Activated T-cell treated with anti-CD3 and anti-CD28 coated beads, Interleukin-2, amount 50 U/mL, for 4 hours (primary cell): ENCODE measurements around the gene BID. TPM values are rescaled to one million over a fixed set of nuclear protein-coding genes. Genes with fewer than 3 reads are reported as not detected.

ENCODE experiments used
- ATAC-seq, 2 donors: fragments of 200-7000 bp; cut with Tn5 transposase; one replicate each; pipeline ENCODE4 v1.10.0; 2021
- DNase-seq: peaks from one replicate; pipeline ENCODE4 v3.0.0-alpha.2; 2020
- H3K27me3 Mint-ChIP-seq: one replicate; pipeline ENCODE4 v1.8.0; 2021; ENCODE audit warnings: low read depth, mixed read lengths
- H3K36me3 Mint-ChIP-seq: one replicate; pipeline ENCODE4 v1.8.0; 2022; ENCODE audit warnings: mixed read lengths; ENCODE audit not compliant: insufficient read depth
- H3K4me1 Mint-ChIP-seq: one replicate; pipeline ENCODE4 v1.8.0; 2021; ENCODE audit warnings: low read depth, mixed read lengths
- H3K4me3 Mint-ChIP-seq: one replicate; pipeline ENCODE4 v1.8.0; 2021; ENCODE audit warnings: mild to moderate bottlenecking, moderate library complexity, mixed read lengths
- H3K9me3 Mint-ChIP-seq: one replicate; pipeline ENCODE4 v1.8.0; 2021; ENCODE audit warnings: mixed read lengths
- total RNA-seq, 3 donors: library from RNA; stranded (reverse); gene quantifications; one replicate each; pipeline ENCODE4 v1.2.1, GENCODE V29; 2021

The BID gene
- total RNA-seq, 3 donors from 2014 or later, result 30.3 to 39.5 (median 36.5) TPM

GRCh38 chr22:17729561-17729960 lies 44.7 kb downstream of the BID start:
- Mint-ChIP-seq H3K36me3 (peaks cover 23% of the 10 kb centered on the region), H3K4me3 (no peak overlapping the region), H3K4me1 (peaks cover 22% of the 10 kb centered on the region), H3K9me3 (no peaks in the 10 kb centered on the region), H3K27me3 (no peaks in the 10 kb centered on the region)
- no peak for ATAC-seq
- no peak for DNase-seq

GRCh38 chr22:17728786-17729185 lies 45.5 kb downstream of the BID start:
- Mint-ChIP-seq H3K9me3 (no peaks in the 10 kb centered on the region), H3K4me1 (peaks cover 14% of the 10 kb centered on the region), H3K4me3 (no peak overlapping the region), H3K36me3 (peaks cover 23% of the 10 kb centered on the region), H3K27me3 (no peaks in the 10 kb centered on the region)
- ATAC-seq, result no peak
- no peak for DNase-seq

- DNase-seq, result no peak
- H3K4me1 Mint-ChIP-seq, result peaks cover 11% of the 10 kb centered on the region
- H3K4me3 Mint-ChIP-seq, result no peak overlapping the region
- H3K27me3 Mint-ChIP-seq, result no peaks in the 10 kb centered on the region
- peaks cover 18% of the 10 kb centered on the region for H3K36me3 Mint-ChIP-seq
- no peak for ATAC-seq
- H3K9me3 Mint-ChIP-seq, result no peaks in the 10 kb centered on the region
Observed at GRCh38 chr22:17726928-17727897, 47.1 kb downstream of the BID start.

- no peak for ATAC-seq
- peaks cover 11% of the 10 kb centered on the region for H3K4me1 Mint-ChIP-seq
- no peak for DNase-seq
- no peak overlapping the region for H3K4me3 Mint-ChIP-seq
- H3K36me3 Mint-ChIP-seq, result peaks cover 18% of the 10 kb centered on the region
- no peaks in the 10 kb centered on the region for H3K9me3 Mint-ChIP-seq
- no peaks in the 10 kb centered on the region for H3K27me3 Mint-ChIP-seq
Observed at GRCh38 chr22:17726006-17726927, 48.0 kb downstream of the BID start.

- ATAC-seq (no peak), DNase-seq (no peak)
- no peaks in the 10 kb centered on the region for H3K9me3 Mint-ChIP-seq
- no peak overlapping the region for H3K4me3 Mint-ChIP-seq
- peaks cover 11% of the 10 kb centered on the region for H3K4me1 Mint-ChIP-seq
- no peaks in the 10 kb centered on the region for H3K27me3 Mint-ChIP-seq
- peaks cover 18% of the 10 kb centered on the region for H3K36me3 Mint-ChIP-seq
Observed at GRCh38 chr22:17725500-17725796, 48.8 kb downstream of the BID start.

- H3K9me3 Mint-ChIP-seq, result no peaks in the 10 kb centered on the region
- no peaks in the 10 kb centered on the region for H3K27me3 Mint-ChIP-seq
- H3K36me3 Mint-ChIP-seq, result peaks cover 18% of the 10 kb centered on the region
- H3K4me1 Mint-ChIP-seq, result peaks cover 11% of the 10 kb centered on the region
- no peak overlapping the region for H3K4me3 Mint-ChIP-seq
- DNase-seq, result no peak
- no peak for ATAC-seq
Observed at GRCh38 chr22:17724678-17725499, 49.4 kb downstream of the BID start.

- Mint-ChIP-seq H3K4me1 (peaks cover 11% of the 10 kb centered on the region), H3K9me3 (no peaks in the 10 kb centered on the region), H3K4me3 (no peak overlapping the region), H3K36me3 (peaks cover 18% of the 10 kb centered on the region), H3K27me3 (no peaks in the 10 kb centered on the region)
- ATAC-seq (no peak), DNase-seq (no peak)
Observed at GRCh38 chr22:17724241-17724640, 50.0 kb downstream of the BID start.

GRCh38 chr22:17719911-17720310 lies 54.4 kb downstream of the BID start:
- no peaks in the 10 kb centered on the region for H3K9me3 Mint-ChIP-seq
- ATAC-seq (no peak), DNase-seq (no peak)
- H3K4me1 Mint-ChIP-seq, result no peaks in the 10 kb centered on the region
- no peak overlapping the region for H3K4me3 Mint-ChIP-seq
- H3K36me3 Mint-ChIP-seq, result peaks cover 12% of the 10 kb centered on the region
- no peaks in the 10 kb centered on the region for H3K27me3 Mint-ChIP-seq

GRCh38 chr22:17717708-17718107 lies 56.6 kb downstream of the BID start:
- DNase-seq (no peak), ATAC-seq (no peak)
- Mint-ChIP-seq H3K4me3 (no peak overlapping the region), H3K9me3 (no peaks in the 10 kb centered on the region), H3K4me1 (no peaks in the 10 kb centered on the region), H3K27me3 (no peaks in the 10 kb centered on the region), H3K36me3 (peaks cover 13% of the 10 kb centered on the region)

- Mint-ChIP-seq H3K27me3 (no peaks in the 10 kb centered on the region), H3K9me3 (no peaks in the 10 kb centered on the region)
Observed at GRCh38 chr22:17716529-17716928, 57.7 kb downstream of the BID start.

GRCh38 chr22:17712441-17712840 lies 61.8 kb downstream of the BID start:
- Mint-ChIP-seq H3K9me3 (no peaks in the 10 kb centered on the region), H3K36me3 (peaks cover 9% of the 10 kb centered on the region), H3K4me3 (no peak overlapping the region), H3K4me1 (no peaks in the 10 kb centered on the region), H3K27me3 (no peaks in the 10 kb centered on the region)
- DNase-seq (no peak), ATAC-seq (no peak)

More at GRCh38 chr22:17716529-17716928, 57.7 kb downstream of the BID start:
- Mint-ChIP-seq H3K36me3 (peaks cover 13% of the 10 kb centered on the region), H3K4me1 (no peaks in the 10 kb centered on the region), H3K4me3 (no peak overlapping the region)
- DNase-seq (no peak), ATAC-seq (no peak)

GRCh38 chr22:17710023-17710422 lies 64.2 kb downstream of the BID start:
- peaks cover 15% of the 10 kb centered on the region for H3K4me1 Mint-ChIP-seq
- H3K36me3 Mint-ChIP-seq, result peaks cover 5% of the 10 kb centered on the region
- H3K27me3 Mint-ChIP-seq, result no peaks in the 10 kb centered on the region
- no peak overlapping the region for H3K4me3 Mint-ChIP-seq
- no peak for ATAC-seq
- DNase-seq, result no peak
- no peaks in the 10 kb centered on the region for H3K9me3 Mint-ChIP-seq

- no peak overlapping the region for H3K4me3 Mint-ChIP-seq
- DNase-seq, result no peak
- peaks cover 15% of the 10 kb centered on the region for H3K4me1 Mint-ChIP-seq
- ATAC-seq, result no peak
- H3K9me3 Mint-ChIP-seq, result no peaks in the 10 kb centered on the region
- peaks cover 2% of the 10 kb centered on the region for H3K36me3 Mint-ChIP-seq
- no peaks in the 10 kb centered on the region for H3K27me3 Mint-ChIP-seq
Observed at GRCh38 chr22:17707526-17707925, 66.7 kb downstream of the BID start.

- H3K9me3 Mint-ChIP-seq, result no peaks in the 10 kb centered on the region
- H3K27me3 Mint-ChIP-seq, result no peaks in the 10 kb centered on the region
- H3K4me1 Mint-ChIP-seq, result peaks cover 15% of the 10 kb centered on the region
- DNase-seq (no peak), ATAC-seq (no peak)
- peaks cover 2% of the 10 kb centered on the region for H3K36me3 Mint-ChIP-seq
- no peak overlapping the region for H3K4me3 Mint-ChIP-seq
Observed at GRCh38 chr22:17706947-17707346, 67.3 kb downstream of the BID start.
